Fibroblast of mammary gland (primary cell): Measurements from ENCODE around the gene MPST.

Source experiments
- DNase-seq: peaks from one replicate; pipeline ENCODE4 v3.0.0-alpha.2; 2010; ENCODE audit warnings: low read depth
- H3K4me3 ChIP-seq: 2 replicates; pipeline ENCODE4 v1.5.1; 2011; ENCODE audit warnings: low read depth, mild to moderate bottlenecking, low read length, moderate library complexity; ENCODE audit not compliant: control insufficient read depth
- TF ChIP-seq, protein P1 (sequence below): conservative IDR thresholded peaks from 2 replicates; pipeline ENCODE4 v1.5.1; 2011; ENCODE audit warnings: low read depth, low read length, inconsistent platforms; ENCODE audit not compliant: control insufficient read depth, insufficient read depth

Gene MPST

GRCh38 chr22:37079158-37079557, 59.6 kb downstream of the MPST start:
- H3K4me3 ChIP-seq, result no peak overlapping the region
- DNase-seq, result no peak
- TF ChIP-seq, protein P1, sequence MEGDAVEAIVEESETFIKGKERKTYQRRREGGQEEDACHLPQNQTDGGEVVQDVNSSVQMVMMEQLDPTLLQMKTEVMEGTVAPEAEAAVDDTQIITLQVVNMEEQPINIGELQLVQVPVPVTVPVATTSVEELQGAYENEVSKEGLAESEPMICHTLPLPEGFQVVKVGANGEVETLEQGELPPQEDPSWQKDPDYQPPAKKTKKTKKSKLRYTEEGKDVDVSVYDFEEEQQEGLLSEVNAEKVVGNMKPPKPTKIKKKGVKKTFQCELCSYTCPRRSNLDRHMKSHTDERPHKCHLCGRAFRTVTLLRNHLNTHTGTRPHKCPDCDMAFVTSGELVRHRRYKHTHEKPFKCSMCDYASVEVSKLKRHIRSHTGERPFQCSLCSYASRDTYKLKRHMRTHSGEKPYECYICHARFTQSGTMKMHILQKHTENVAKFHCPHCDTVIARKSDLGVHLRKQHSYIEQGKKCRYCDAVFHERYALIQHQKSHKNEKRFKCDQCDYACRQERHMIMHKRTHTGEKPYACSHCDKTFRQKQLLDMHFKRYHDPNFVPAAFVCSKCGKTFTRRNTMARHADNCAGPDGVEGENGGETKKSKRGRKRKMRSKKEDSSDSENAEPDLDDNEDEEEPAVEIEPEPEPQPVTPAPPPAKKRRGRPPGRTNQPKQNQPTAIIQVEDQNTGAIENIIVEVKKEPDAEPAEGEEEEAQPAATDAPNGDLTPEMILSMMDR, result no peak
